CD4-positive, CD25-positive, alpha-beta regulatory T cell (primary cell): ENCODE results near the gene CNTN5. TPM values are rescaled to one million over a fixed set of nuclear protein-coding genes. Genes with fewer than 3 reads are reported as not detected.
"Not testable (repeated sequence)": the region's sequence is repeated elsewhere in the genome, so short reads cannot be mapped to it uniquely, and the experiment has no call there.

ENCODE experiments used
- ATAC-seq, 2 donors: fragments of 150-1000 bp; cut with Tn5 transposase; one replicate each; pipeline ENCODE4 v1.10.0; 2021; ENCODE audit warnings: low read depth in 2 of 2, moderate number of reproducible peaks in 2 of 2, moderate library complexity in 1 of 2
- DNase-seq, 3 donors: peaks; one replicate each; pipeline versions ENCODE4 v3.0.0 to v3.0.0-alpha.2; 2012 to 2022; ENCODE audit warnings: mixed read lengths in 1 of 3
- H3K27ac ChIP-seq: one replicate; pipeline ENCODE4 v1.7.0; 2013; ENCODE audit warnings: mild to moderate bottlenecking, low read length; ENCODE audit not compliant: insufficient read depth, poor library complexity, severe bottlenecking
- H3K27me3 ChIP-seq: one replicate; pipeline ENCODE4 v1.7.0; 2013; ENCODE audit warnings: low read length; ENCODE audit not compliant: control insufficient read depth, insufficient read depth
- H3K36me3 ChIP-seq: one replicate; pipeline ENCODE4 v1.7.0; 2013; ENCODE audit warnings: mild to moderate bottlenecking, low read length, moderate library complexity; ENCODE audit not compliant: control insufficient read depth, insufficient read depth
- H3K4me1 ChIP-seq: 2 replicates; pipeline ENCODE4 v1.7.0; 2013; ENCODE audit warnings: mild to moderate bottlenecking, low read length; ENCODE audit not compliant: insufficient read depth, control insufficient read depth, poor library complexity, severe bottlenecking
- H3K4me3 ChIP-seq: one replicate; pipeline ENCODE4 v1.7.0; 2013; ENCODE audit warnings: low read depth, mild to moderate bottlenecking, low read length, moderate library complexity
- H3K9me3 ChIP-seq, 2 experiments: 1 replicate in 1 of 2; 2 replicates in 1 of 2; pipeline ENCODE4 v1.7.0; 2013; ENCODE audit warnings: low read length in 2 of 2, mild to moderate bottlenecking in 1 of 2, moderate library complexity in 1 of 2; ENCODE audit not compliant: control insufficient read depth in 2 of 2
- H3K27ac Mint-ChIP-seq, 3 donors: one replicate each; pipeline ENCODE4 v1.8.0; 2020 to 2022; ENCODE audit warnings: mild to moderate bottlenecking in 3 of 3, mixed read lengths in 3 of 3, moderate library complexity in 2 of 3
- H3K27me3 Mint-ChIP-seq: one replicate; pipeline ENCODE4 v1.8.0; 2022; ENCODE audit warnings: mild to moderate bottlenecking, mixed read lengths
- H3K36me3 Mint-ChIP-seq: one replicate; pipeline ENCODE4 v1.8.0; 2020; ENCODE audit warnings: mixed read lengths
- H3K4me1 Mint-ChIP-seq, 4 donors: one replicate each; pipeline ENCODE4 v1.8.0; 2020 to 2022; ENCODE audit warnings: mixed read lengths in 4 of 4, mild to moderate bottlenecking in 1 of 4
- H3K4me3 Mint-ChIP-seq, 4 donors: one replicate each; pipeline ENCODE4 v1.8.0; 2020 to 2022; ENCODE audit warnings: mild to moderate bottlenecking in 4 of 4, mixed read lengths in 4 of 4, moderate library complexity in 3 of 4
- H3K9me3 Mint-ChIP-seq, 7 donors: one replicate each; pipeline ENCODE4 v1.8.0; 2020 to 2022; ENCODE audit warnings: mixed read lengths in 7 of 7, mild to moderate bottlenecking in 3 of 7, moderate library complexity in 2 of 7
- polyA plus RNA-seq, 4 donors: library from polyadenylated mRNA; unstranded; fragments of 300-500 nt; fragmentation: Illumina TruSeq; gene quantifications; one replicate each; pipeline ENCODE4 v1.2.3, GENCODE V29; 2021
- total RNA-seq: library from RNA; stranded (reverse); gene quantifications from one replicate; pipeline ENCODE4 v1.2.3, GENCODE V29; 2022

The CNTN5 gene
- total and polyA plus RNA-seq, 5 donors from 2014 or later = not detected

DNA sequence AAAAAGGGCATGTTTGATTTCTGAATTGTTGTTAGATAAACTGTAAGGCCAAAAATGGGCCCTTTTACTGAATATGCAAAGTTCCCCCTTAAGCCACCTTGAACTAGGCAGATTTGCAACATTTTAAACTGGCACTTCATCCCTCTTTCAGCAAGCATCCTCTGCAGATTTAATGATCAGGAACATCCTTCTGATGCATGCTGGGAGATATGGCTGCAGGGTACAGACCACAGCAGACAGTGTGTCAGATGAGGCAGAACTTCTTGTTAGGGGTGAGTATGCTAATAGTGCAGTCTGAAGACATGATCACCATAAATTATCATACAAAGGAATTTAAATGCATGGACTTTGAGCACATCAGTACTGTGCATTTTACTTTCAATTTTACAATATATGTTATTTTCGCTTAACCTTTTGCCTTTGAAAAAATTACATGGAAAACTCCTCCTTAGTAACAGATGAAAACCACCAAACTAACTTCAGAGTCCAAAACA is 1203.8 kb downstream of the CNTN5 start:
- Histone ChIP-seq H3K27ac (no peak overlapping the region), H3K4me1 (no peaks in the 10 kb centered on the region), H3K27me3 (no peaks in the 10 kb centered on the region), H3K9me3 (no peaks in the 10 kb centered on the region), H3K36me3 (no peaks in the 10 kb centered on the region), H3K4me3 (no peak overlapping the region)
- Mint-ChIP-seq H3K4me3 (no peak overlapping the region), H3K27ac (no peak overlapping the region), H3K27me3 (no peaks in the 10 kb centered on the region), H3K36me3 (no peaks in the 10 kb centered on the region), H3K4me1 (no peaks in the 10 kb centered on the region), H3K9me3 (peaks cover 0 to 12% (median 4%) of the 10 kb centered on the region in 7 donors)
- DNase-seq (no peak), ATAC-seq (no peak)

DNA sequence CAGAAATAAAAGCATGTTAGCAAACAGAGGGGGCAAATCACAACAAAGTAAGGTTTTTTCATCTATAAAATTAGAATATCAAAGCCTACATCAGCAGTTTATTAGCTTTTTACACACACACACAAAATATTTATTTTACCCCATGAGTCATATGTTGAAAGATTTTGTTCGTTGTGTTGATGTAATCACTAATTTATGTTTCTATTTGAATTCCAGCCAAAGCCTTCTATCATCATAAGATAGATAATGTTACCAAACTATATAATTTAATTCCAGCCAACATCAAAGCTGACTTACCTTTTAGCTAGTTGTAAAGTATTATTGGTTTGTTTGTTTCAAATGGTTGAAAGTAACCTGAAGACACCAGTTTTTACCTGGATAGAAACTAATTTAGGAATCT is 1208.3 kb downstream of the CNTN5 start:
- Histone ChIP-seq H3K27me3 (no peaks in the 10 kb centered on the region), H3K9me3 (no peaks in the 10 kb centered on the region), H3K36me3 (no peaks in the 10 kb centered on the region), H3K27ac (no peak overlapping the region), H3K4me1 (no peaks in the 10 kb centered on the region), H3K4me3 (no peak overlapping the region)
- Mint-ChIP-seq H3K36me3 (no peaks in the 10 kb centered on the region), H3K4me1 (no peaks in the 10 kb centered on the region), H3K4me3 (no peak overlapping the region), H3K27ac (no peak overlapping the region), H3K27me3 (no peaks in the 10 kb centered on the region), H3K9me3 (peaks cover 2 to 28% (median 10%) of the 10 kb centered on the region in 7 donors)
- ATAC-seq (no peak), DNase-seq (no peak)

- H3K4me1 Mint-ChIP-seq = no peaks in the 10 kb centered on the region
- Histone ChIP-seq H3K27me3 (no peaks in the 10 kb centered on the region), H3K27ac (no peak overlapping the region), H3K9me3 (peaks cover 0 to 3% of the 10 kb centered on the region in 2 experiments), H3K4me1 (no peaks in the 10 kb centered on the region), H3K4me3 (no peak overlapping the region), H3K36me3 (no peaks in the 10 kb centered on the region)
- no peak overlapping the region for H3K4me3 Mint-ChIP-seq
- peaks cover 4 to 27% (median 9%) of the 10 kb centered on the region in 7 donors for H3K9me3 Mint-ChIP-seq
- no peaks in the 10 kb centered on the region for H3K27me3 Mint-ChIP-seq
- ATAC-seq (no peak), DNase-seq (no peak)
- H3K27ac Mint-ChIP-seq = no peak overlapping the region
- no peaks in the 10 kb centered on the region for H3K36me3 Mint-ChIP-seq
Observed at GRCh38 chr11:100232006-100232405, 1211.3 kb downstream of the CNTN5 start.

- Mint-ChIP-seq H3K27ac (no peak overlapping the region), H3K4me1 (no peaks in the 10 kb centered on the region)
- peaks cover 0 to 4% of the 10 kb centered on the region in 2 experiments for H3K9me3 ChIP-seq
Observed at GRCh38 chr11:100235085-100235484, 1214.3 kb downstream of the CNTN5 start.

GRCh38 chr11:100240025-100240539 is 1219.3 kb downstream of the CNTN5 start:
- no peak overlapping the region for H3K27ac ChIP-seq
- Mint-ChIP-seq H3K4me1 (no peaks in the 10 kb centered on the region), H3K27me3 (no peaks in the 10 kb centered on the region), H3K9me3 (peaks cover 0 to 18% (median 4%) of the 10 kb centered on the region in 7 donors), H3K36me3 (no peaks in the 10 kb centered on the region), H3K4me3 (no peak overlapping the region), H3K27ac (no peak overlapping the region)
- no peak for ATAC-seq
- peaks cover 0 to 6% of the 10 kb centered on the region in 2 experiments for H3K9me3 ChIP-seq
- no peaks in the 10 kb centered on the region for H3K27me3 ChIP-seq
- no peak overlapping the region for H3K4me3 ChIP-seq
- no peaks in the 10 kb centered on the region for H3K36me3 ChIP-seq
- H3K4me1 ChIP-seq = no peaks in the 10 kb centered on the region
- DNase-seq = no peak

More at GRCh38 chr11:100235085-100235484, 1214.3 kb downstream of the CNTN5 start:
- H3K4me1 ChIP-seq = no peaks in the 10 kb centered on the region
- H3K4me3 Mint-ChIP-seq = no peak overlapping the region
- H3K36me3 ChIP-seq = no peaks in the 10 kb centered on the region
- H3K4me3 ChIP-seq = no peak overlapping the region
- no peaks in the 10 kb centered on the region for H3K27me3 Mint-ChIP-seq
- peaks cover 4 to 27% (median 7%) of the 10 kb centered on the region in 7 donors for H3K9me3 Mint-ChIP-seq
- ATAC-seq (no peak), DNase-seq (no peak)
- no peaks in the 10 kb centered on the region for H3K27me3 ChIP-seq
- H3K27ac ChIP-seq = no peak overlapping the region
- no peaks in the 10 kb centered on the region for H3K36me3 Mint-ChIP-seq

- Mint-ChIP-seq H3K36me3 (no peaks in the 10 kb centered on the region), H3K27ac (no peak overlapping the region), H3K27me3 (no peaks in the 10 kb centered on the region), H3K4me1 (no peaks in the 10 kb centered on the region), H3K9me3 (peaks cover 4 to 26% (median 8%) of the 10 kb centered on the region in 7 donors), H3K4me3 (no peak overlapping the region)
- peaks cover 0 to 3% of the 10 kb centered on the region in 2 experiments for H3K9me3 ChIP-seq
- H3K36me3 ChIP-seq = no peaks in the 10 kb centered on the region
- DNase-seq = no peak
- H3K27ac ChIP-seq = no peak overlapping the region
- H3K27me3 ChIP-seq = no peaks in the 10 kb centered on the region
- no peak overlapping the region for H3K4me3 ChIP-seq
- H3K4me1 ChIP-seq = no peaks in the 10 kb centered on the region
- ATAC-seq = no peak
Observed at GRCh38 chr11:100247704-100248103, 1227.0 kb downstream of the CNTN5 start.

DNA sequence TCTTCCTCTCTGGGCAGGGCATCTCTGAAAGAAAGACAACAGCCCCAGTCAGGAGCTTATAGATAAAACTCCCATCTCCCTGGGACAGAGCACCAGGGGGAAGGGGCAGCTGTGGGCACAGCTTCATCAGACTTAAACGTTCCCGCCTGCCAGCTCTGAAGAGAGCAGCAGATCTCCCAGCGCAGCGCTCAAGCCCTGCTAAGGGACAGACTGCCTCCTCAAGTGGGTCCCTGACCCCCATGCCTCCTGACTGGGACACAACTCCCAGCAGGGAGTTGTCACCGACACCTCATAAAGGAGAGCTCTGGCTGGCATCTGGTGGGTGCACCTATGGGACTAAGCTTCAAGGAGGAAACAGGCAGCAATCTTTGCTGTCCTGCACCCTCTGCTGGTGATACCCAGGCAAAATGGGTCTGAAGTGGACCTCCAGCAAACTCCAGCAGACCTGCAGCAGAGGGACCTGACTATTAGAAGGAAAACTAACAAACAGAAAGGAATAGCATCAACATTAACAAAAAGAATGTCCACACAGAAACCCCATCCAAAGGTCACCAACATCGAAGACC is 1236.6 kb downstream of the CNTN5 start:
- not testable (repeated sequence) for H3K9me3 ChIP-seq, H3K27ac Mint-ChIP-seq, H3K27me3 ChIP-seq, ATAC-seq, H3K36me3 Mint-ChIP-seq, H3K4me3 Mint-ChIP-seq, DNase-seq, H3K27ac ChIP-seq, H3K27me3 Mint-ChIP-seq, H3K36me3 ChIP-seq, H3K4me1 Mint-ChIP-seq, H3K4me1 ChIP-seq, H3K4me3 ChIP-seq
- H3K9me3 Mint-ChIP-seq = peaks cover 3 to 28% (median 14%) of the 10 kb centered on the region in 7 donors

- no peaks in the 10 kb centered on the region for H3K27me3 ChIP-seq
- Mint-ChIP-seq H3K36me3 (no peaks in the 10 kb centered on the region), H3K9me3 (peaks cover 4 to 35% (median 17%) of the 10 kb centered on the region in 7 donors), H3K4me1 (peaks cover 0 to 3% (median 0%) of the 10 kb centered on the region in 4 donors), H3K27ac (no peak overlapping the region), H3K4me3 (no peak overlapping the region), H3K27me3 (no peaks in the 10 kb centered on the region)
- peaks cover 4 to 5% of the 10 kb centered on the region in 2 experiments for H3K9me3 ChIP-seq
- DNase-seq = no peak
- no peak overlapping the region for H3K27ac ChIP-seq
- no peak overlapping the region for H3K4me3 ChIP-seq
- H3K4me1 ChIP-seq = no peaks in the 10 kb centered on the region
- no peaks in the 10 kb centered on the region for H3K36me3 ChIP-seq
- no peak for ATAC-seq
Observed at GRCh38 chr11:100269516-100269915, 1248.8 kb downstream of the CNTN5 start.
